SJSA1 (cell line): ENCODE results near the gene CUBN. TPM values are rescaled to one million over a fixed set of nuclear protein-coding genes. Genes with fewer than 3 reads are reported as not detected.
"Not testable (repeated sequence)": the region's sequence is repeated elsewhere in the genome, so short reads cannot be mapped to it uniquely, and the experiment has no call there.

Source experiments
- DNase-seq, 2 experiments: peaks; one replicate each; pipeline ENCODE4 v3.0.0-alpha.2; 2015 to 2020; ENCODE audit warnings: low spot score in 2 of 2, low read depth in 1 of 2
- H3K27ac ChIP-seq: fragments of 250-450 bp; sonication (Bioruptor Pico); 2 replicates; pipeline ENCODE4 v1.5.1; 2020; ENCODE audit warnings: mild to moderate bottlenecking, moderate library complexity
- H3K27me3 ChIP-seq: fragments of 250-450 bp; sonication (Bioruptor Pico); replicated peaks from 2 replicates; pipeline ENCODE4 v1.5.1; 2020; ENCODE audit warnings: mild to moderate bottlenecking, moderate library complexity
- H3K36me3 ChIP-seq: fragments of 250-450 bp; sonication (Bioruptor Pico); 2 replicates; pipeline ENCODE4 v1.5.1; 2020; ENCODE audit warnings: mild to moderate bottlenecking
- H3K4me1 ChIP-seq: fragments of 250-450 bp; sonication (Bioruptor Pico); replicated peaks from 2 replicates; pipeline ENCODE4 v1.6.1; 2021; ENCODE audit warnings: mild to moderate bottlenecking
- H3K4me3 ChIP-seq: fragments of 250-450 bp; sonication (Bioruptor Pico); 2 replicates; pipeline ENCODE4 v1.5.1; 2020; ENCODE audit warnings: mild to moderate bottlenecking
- H3K9me3 ChIP-seq: fragments of 250-450 bp; sonication (Bioruptor Pico); replicated peaks from 2 replicates; pipeline ENCODE4 v1.5.1; 2020; ENCODE audit warnings: mild to moderate bottlenecking
- total RNA-seq: library from RNA; depleted of rRNA; stranded (reverse); fragments of >200 nt; shearing (Covaris generic); gene quantifications from 2 replicates; pipeline ENCODE4 v1.2.3, GENCODE V29; 2014

The CUBN gene
- total RNA-seq, 1 experiment from 2014 or later, result 0.74 TPM

DNA sequence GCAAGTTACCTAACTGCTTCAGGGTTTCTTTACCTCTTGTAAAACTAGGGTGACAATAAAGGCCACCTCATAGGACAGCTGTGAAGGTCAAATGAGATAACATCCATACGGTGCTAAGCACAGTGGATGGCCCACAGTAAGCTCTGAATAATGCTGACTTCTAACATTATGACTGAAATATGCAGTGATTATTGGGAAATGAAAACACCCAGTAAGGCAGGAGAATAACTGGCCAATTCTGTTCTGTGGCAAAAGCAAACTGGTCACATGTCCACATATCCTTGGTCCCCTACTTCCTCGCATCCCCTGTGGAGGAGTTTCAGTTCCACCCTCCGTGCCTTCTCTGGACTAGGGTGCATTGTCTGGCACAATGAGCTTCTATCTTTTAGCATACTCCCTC lies 1.4 kb downstream of the CUBN start:
- H3K4me1 ChIP-seq, result peaks cover 9% of the 10 kb centered on the region
- no peaks in the 10 kb centered on the region for H3K36me3 ChIP-seq
- H3K27ac ChIP-seq, result no peak overlapping the region
- H3K4me3 ChIP-seq, result no peak overlapping the region
- H3K27me3 ChIP-seq, result no peaks in the 10 kb centered on the region
- H3K9me3 ChIP-seq, result no peaks in the 10 kb centered on the region
- no peak for DNase-seq

DNA sequence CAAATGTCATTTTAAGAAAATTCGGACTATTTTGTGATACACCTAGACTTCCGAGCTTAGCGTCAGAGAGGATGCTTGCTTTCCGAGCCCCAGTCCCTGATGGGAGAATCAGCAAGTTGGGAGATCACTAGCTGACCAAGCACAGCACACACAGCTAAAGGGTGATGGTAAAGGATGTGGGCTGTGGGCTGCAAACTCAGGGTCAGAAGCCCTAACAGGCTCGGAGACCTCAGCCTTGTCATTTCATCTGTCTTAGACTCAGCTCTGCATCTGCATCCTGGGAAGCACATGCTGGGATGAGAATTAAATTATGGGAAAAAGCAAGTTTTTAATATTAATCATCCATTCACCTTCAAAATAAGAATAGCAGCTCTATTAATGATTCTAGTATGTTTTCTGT lies 3.3 kb downstream of the CUBN start:
- H3K27ac ChIP-seq, result no peak overlapping the region
- H3K9me3 ChIP-seq, result no peaks in the 10 kb centered on the region
- no peak overlapping the region for H3K4me3 ChIP-seq
- no peaks in the 10 kb centered on the region for H3K27me3 ChIP-seq
- H3K36me3 ChIP-seq, result no peaks in the 10 kb centered on the region
- DNase-seq, result no peak
- peaks cover 21% of the 10 kb centered on the region for H3K4me1 ChIP-seq

DNA sequence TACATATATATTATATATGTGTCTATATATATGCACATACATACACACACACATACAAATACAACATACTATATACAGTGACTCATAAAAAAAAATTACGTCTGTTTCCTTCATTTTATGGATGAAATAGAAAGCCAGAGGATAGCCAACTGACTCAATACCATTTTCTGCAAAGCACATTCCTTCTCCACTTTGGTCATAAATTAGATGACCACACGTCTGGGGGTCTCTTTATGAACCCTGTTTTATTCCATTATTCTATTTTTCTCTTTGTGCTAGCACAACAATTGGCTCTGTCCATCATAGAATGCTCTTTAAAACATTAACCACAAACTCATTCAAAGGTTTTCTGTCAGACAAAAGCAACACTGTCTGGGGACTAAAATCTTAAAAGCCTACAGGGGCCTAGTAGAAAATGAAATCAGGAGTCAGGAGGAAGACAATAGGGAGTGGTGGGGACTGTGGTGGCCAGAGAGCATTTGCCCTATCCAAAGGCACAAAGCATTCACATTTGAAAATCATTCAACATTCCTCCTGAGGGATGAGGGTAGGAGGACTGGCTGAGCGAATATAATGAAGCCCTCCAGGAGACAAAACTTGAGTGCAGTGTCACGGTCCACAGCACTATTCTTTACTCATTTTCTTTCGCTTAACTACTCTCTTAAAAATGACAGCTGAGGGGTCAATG lies 4.3 kb downstream of the CUBN start:
- Histone ChIP-seq H3K36me3 (no peaks in the 10 kb centered on the region), H3K9me3 (no peaks in the 10 kb centered on the region), H3K4me1 (peaks cover 21% of the 10 kb centered on the region), H3K27me3 (no peaks in the 10 kb centered on the region), H3K4me3 (no peak overlapping the region), H3K27ac (no peak overlapping the region)
- no peak for DNase-seq

DNA sequence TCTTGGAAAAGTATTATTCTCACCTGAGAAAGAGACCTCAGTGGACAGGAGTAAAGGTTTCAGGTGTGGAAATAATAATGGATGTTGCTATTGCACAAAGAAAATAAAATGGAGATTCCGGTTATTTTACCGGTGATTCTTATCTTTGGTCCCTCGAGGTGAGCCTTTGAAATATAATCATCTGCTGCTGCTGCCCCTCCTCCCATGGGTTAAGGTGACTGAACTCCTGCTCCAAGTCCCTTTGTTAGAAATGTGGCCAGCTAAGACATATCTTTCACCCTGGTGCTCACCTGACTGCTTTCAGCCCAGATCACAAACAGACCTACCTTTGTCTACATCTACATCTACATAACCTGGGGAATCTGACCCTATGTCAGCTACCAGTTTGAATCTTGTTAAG lies 5.7 kb downstream of the CUBN start:
- Histone ChIP-seq H3K4me3 (no peak overlapping the region), H3K9me3 (no peaks in the 10 kb centered on the region), H3K4me1 (peaks cover 21% of the 10 kb centered on the region), H3K36me3 (no peaks in the 10 kb centered on the region), H3K27ac (peak overlapping the region; percentile 63), H3K27me3 (no peaks in the 10 kb centered on the region)
- no peak for DNase-seq

DNA sequence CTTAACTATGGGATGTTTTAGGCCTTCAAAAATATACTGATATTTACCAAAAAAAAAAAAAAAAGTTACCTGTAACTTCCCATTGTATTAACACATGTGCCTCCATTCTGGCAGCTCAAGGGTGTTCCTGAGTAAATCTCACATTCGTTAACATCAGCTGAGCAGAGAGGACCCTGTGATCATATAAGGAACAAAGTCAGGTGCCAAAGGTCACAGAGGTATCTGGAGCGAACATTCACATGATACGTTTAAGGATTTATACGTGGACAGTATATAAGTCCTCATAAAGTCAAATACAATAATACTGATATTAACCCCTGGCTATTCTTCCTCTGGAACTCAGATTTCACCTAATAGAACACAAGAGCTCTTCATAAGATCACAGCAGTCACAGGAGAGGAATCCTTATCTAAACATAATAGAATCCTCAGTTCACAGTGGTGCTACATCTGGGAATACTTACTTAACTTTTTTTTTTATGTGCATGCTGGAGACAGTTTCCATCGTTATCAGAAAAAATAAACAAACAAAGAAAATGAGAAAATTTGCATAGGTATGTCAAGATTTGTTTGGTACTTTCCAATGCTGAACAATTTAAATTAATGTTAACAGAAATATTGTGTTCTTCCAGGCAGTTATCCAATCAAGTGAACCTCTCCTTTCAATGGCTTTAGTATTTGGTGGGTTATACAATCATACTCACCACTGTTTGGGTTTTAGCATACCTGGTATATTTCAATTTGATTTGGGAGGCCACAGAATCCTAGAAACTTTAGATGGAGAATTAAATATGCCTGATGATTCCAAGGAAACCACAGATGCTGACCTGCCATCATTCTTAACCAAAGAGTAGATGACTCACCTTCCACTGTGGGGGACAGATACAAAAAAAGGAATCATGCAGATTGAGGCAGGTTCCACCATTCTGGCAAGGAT lies 6.6 kb downstream of the CUBN start:
- no peaks in the 10 kb centered on the region for H3K9me3 ChIP-seq
- DNase-seq, result peak in 1 of 2 experiments; percentile 76
- peak overlapping the region; percentile 63 for H3K27ac ChIP-seq

DNA sequence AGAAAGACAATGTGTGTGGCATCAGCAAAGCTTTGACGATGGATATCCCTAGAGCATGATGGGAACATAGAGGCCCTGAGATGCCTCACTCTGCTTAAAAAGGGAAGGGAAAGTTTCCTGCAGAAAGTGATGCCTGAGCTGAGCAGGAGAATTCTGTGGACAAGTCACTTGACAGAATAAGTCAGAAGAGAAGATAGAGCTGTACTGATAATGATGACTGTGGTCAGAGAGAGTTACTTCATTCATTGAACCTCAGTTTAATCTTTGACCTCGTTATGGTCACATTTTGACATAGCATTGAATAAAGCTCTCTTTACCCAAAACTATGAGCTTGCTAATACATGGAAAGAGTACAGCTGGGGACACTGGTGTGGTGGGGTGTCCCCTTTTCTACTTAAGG lies 7.6 kb downstream of the CUBN start:
- Histone ChIP-seq H3K4me3 (no peak overlapping the region), H3K4me1 (peaks cover 21% of the 10 kb centered on the region)
- DNase-seq, result no peak

More for the DNA sequence above, 6.6 kb downstream of the CUBN start:
- Histone ChIP-seq H3K27me3 (no peaks in the 10 kb centered on the region), H3K36me3 (no peaks in the 10 kb centered on the region), H3K4me1 (peaks cover 21% of the 10 kb centered on the region), H3K4me3 (no peak overlapping the region)

DNA sequence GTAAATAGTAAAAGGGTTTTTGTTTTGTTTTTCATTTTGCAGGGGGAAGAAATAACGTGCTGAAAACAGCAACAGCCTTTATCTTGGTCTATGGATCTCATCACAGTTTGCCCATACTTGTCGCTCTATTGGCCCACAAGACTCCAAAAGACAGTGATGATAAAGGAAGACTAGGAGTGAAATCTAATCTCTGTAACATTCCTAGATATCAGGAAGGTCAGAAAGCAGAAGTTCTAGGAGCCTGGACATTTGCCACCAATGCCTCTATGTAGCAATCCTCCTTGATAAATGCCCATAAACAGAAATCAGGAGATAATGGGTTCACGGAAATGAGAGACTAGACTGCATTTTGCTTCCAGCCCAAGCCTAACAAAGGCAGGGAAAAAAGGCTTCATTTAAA lies 8.9 kb downstream of the CUBN start:
- no peak for DNase-seq
- H3K27ac ChIP-seq, result no peak overlapping the region
- H3K9me3 ChIP-seq, result no peaks in the 10 kb centered on the region
- H3K36me3 ChIP-seq, result no peaks in the 10 kb centered on the region
- H3K4me1 ChIP-seq, result peaks cover 24% of the 10 kb centered on the region
- no peak overlapping the region for H3K4me3 ChIP-seq
- no peaks in the 10 kb centered on the region for H3K27me3 ChIP-seq

More for the DNA sequence above, 7.6 kb downstream of the CUBN start:
- Histone ChIP-seq H3K27me3 (no peaks in the 10 kb centered on the region), H3K27ac (no peak overlapping the region), H3K9me3 (no peaks in the 10 kb centered on the region), H3K36me3 (no peaks in the 10 kb centered on the region)

DNA sequence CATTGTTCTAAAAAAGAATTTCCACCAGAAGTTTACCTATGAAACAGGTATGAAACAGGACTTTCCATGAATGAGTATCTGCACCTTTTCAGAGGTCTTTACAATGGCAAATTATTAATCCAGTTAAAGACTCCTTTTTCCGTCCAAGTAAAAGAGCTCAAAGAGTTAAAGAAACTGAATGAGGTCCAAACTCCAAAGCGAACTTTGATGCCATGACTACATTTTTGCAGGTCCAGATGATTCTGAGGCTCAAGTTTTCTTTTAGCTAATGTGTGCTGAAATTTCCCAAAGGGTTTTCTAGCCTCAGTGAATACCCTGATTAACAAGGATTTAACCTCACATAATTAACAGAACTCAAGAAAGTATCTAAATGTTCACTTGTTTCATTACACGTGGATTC lies 9.8 kb downstream of the CUBN start:
- Histone ChIP-seq H3K4me3 (no peak overlapping the region), H3K4me1 (peaks cover 30% of the 10 kb centered on the region), H3K9me3 (no peaks in the 10 kb centered on the region), H3K27ac (no peak overlapping the region), H3K36me3 (no peaks in the 10 kb centered on the region), H3K27me3 (no peaks in the 10 kb centered on the region)
- no peak for DNase-seq

DNA sequence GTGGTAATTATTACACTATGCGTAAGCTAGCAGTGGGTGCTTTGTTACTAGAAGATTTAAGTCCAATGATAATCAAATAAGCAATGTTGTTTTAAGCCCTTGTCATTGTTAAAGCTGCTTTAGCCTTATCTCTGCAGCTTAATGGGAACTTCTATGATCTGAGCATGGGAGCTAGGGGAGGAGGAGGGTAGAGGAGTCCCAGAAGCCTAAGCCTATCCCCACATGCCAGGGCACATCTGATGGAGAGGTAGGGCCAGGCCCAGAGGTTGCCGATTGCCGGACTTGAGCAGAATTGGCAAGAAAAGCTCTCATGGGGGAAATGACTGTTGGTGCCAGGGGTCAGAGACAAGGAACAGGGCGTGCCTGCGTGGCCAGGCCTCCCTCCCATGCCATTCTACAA lies 13.4 kb downstream of the CUBN start:
- H3K4me1 ChIP-seq, result peaks cover 8% of the 10 kb centered on the region
- H3K4me3 ChIP-seq, result no peak overlapping the region
- no peak for DNase-seq
- no peak overlapping the region for H3K27ac ChIP-seq
- H3K9me3 ChIP-seq, result no peaks in the 10 kb centered on the region
- no peaks in the 10 kb centered on the region for H3K27me3 ChIP-seq
- H3K36me3 ChIP-seq, result no peaks in the 10 kb centered on the region

DNA sequence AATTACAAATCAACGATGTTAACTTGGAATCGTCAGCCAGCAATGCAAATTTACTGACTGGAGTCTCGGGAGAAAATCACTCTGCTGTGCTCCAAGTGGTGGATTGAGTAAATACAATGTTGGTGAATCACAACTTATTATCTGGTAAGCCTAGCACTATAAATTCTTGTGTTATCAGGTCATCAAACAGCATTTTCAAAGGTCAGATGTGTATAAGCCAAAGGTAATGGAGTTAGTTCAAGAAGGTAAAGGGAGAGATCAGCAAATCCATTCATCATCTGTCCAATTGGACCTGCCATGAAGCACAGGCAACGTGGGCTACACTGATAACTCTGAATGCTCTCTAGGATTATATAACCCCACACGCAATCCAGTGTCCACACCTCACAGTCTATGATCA lies 13.9 kb downstream of the CUBN start:
- H3K27me3 ChIP-seq, result no peaks in the 10 kb centered on the region
- H3K4me3 ChIP-seq, result no peak overlapping the region
- peaks cover 8% of the 10 kb centered on the region for H3K4me1 ChIP-seq
- no peak for DNase-seq
- no peak overlapping the region for H3K27ac ChIP-seq
- H3K9me3 ChIP-seq, result no peaks in the 10 kb centered on the region
- no peaks in the 10 kb centered on the region for H3K36me3 ChIP-seq

DNA sequence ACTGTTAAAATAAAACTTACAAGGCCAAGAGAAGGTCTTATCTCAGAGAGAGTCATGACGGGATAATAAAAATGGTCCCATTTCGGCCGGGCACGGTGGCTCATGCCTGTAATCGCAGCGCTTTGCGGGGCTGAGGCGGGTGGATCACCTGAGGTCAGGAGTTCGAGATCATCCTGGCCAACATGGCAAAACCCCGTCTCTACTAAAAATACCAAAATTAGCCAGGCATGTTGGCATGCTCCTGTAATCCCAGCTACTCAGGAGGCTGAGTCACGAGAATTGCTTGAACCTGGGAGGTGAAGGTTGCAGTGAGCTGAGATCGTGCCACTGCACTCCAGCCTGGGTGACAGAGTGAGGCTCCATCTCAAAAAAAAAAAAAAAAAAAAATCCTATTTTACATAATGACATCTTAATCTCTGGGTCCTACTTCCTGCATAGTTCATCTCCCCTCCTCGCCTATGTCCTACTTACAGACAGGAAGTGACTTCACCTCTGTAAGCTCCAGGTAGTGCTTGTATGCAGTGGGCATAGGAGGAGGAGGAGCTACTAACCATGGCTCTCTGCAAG lies 14.7 kb downstream of the CUBN start:
- H3K36me3 ChIP-seq, H3K4me1 ChIP-seq, DNase-seq, H3K27ac ChIP-seq, H3K9me3 ChIP-seq, H3K4me3 ChIP-seq, H3K27me3 ChIP-seq: not testable (repeated sequence)

DNA sequence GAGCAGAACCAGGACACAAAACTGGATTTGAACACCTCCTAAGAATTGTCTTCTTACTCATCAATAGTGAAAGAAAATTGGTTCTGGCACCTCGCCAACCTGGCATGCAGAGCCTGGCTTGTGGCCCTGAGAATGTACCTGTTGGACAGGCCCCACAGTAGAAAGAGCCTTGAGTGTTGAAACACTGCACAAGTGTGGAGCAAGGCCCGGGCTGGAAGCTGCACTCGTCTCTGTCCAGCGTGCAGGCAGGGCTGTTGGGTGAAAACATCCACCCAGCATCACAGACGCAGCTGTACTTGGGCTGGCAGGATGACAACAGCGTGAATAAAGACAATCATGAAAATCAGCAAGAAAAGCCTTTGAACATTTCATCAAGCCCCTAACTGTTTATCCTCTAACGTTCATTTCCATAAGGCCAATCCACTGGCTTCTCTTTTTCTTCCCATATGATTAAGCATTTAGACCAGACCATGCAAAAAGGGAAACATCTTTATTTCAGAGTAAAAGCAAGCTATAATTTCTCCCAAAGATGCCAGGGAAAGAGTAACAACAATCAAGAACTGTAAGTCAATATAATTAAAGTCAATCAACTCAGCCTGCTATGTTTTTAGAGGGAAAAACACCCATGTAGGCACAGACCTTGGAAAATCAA lies 15.6 kb downstream of the CUBN start:
- DNase-seq, result no peak
- H3K4me1 ChIP-seq, result peaks cover 15% of the 10 kb centered on the region
- H3K36me3 ChIP-seq, result no peaks in the 10 kb centered on the region
- H3K9me3 ChIP-seq, result no peaks in the 10 kb centered on the region
- no peak overlapping the region for H3K4me3 ChIP-seq
- no peaks in the 10 kb centered on the region for H3K27me3 ChIP-seq
- no peak overlapping the region for H3K27ac ChIP-seq

DNA sequence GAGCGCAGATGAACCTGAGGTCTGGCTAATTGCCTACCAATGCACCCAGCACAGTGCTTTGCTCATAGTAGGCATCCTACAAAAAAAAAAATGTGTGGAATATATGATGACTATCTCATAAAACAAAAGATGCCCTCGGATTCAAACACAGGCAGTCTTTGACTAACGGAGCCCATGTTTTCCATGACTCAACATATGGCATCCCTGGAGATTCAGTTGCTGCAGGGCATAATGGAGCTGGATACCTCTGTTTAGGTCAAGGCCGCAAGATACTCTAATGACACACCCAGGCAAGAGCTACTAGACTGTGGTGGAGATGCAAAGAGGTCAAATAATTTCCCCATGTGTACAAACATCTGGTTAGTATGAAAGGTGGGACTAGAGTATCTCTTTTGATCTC lies 16.3 kb downstream of the CUBN start:
- H3K4me3 ChIP-seq, result no peak overlapping the region
- no peak for DNase-seq
- no peaks in the 10 kb centered on the region for H3K36me3 ChIP-seq
- no peak overlapping the region for H3K27ac ChIP-seq
- no peaks in the 10 kb centered on the region for H3K27me3 ChIP-seq
- peaks cover 15% of the 10 kb centered on the region for H3K4me1 ChIP-seq
- H3K9me3 ChIP-seq, result no peaks in the 10 kb centered on the region

DNA sequence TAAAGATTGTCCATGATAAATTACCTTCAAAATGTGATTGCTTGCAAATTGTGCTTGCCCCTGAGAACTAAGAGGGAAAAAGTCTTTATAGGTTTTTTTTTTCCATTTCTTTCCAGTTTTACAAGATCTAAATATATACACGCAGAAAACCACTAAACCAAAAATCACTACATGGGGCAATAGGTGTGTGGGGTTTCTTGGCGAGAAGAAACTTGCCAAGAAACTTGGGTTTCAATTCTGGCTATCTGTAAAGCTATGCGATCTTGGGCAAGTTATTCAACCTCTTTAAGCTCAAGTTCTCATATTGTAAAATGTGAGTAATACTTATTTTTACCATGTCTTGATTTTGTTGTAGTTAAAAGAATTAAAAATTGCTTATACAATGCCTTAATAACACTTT lies 17.0 kb downstream of the CUBN start:
- Histone ChIP-seq H3K36me3 (no peaks in the 10 kb centered on the region), H3K27me3 (no peaks in the 10 kb centered on the region), H3K9me3 (no peaks in the 10 kb centered on the region), H3K4me3 (no peak overlapping the region), H3K4me1 (peaks cover 15% of the 10 kb centered on the region), H3K27ac (no peak overlapping the region)
- DNase-seq, result no peak
